C4-2B (cell line): ENCODE data around the gene VAMP4.

Source experiments
- CTCF ChIP-seq: fragments of 450-650 bp; conservative IDR thresholded peaks from 2 replicates; pipeline ENCODE4 v1.5.1; 2017; ENCODE audit warnings: mild to moderate bottlenecking
- ZFX ChIP-seq: fragments of 450-650 bp; IDR thresholded peaks from 2 replicates; pipeline ENCODE4 v1.6.1; 2017

GRCh38 chr1:171736196-171736595 is 5.7 kb downstream of the VAMP4 start:
- TF ChIP-seq CTCF (no peak), ZFX (no peak)
